ENCODE measurements around the gene CACNA2D4.

DNA sequence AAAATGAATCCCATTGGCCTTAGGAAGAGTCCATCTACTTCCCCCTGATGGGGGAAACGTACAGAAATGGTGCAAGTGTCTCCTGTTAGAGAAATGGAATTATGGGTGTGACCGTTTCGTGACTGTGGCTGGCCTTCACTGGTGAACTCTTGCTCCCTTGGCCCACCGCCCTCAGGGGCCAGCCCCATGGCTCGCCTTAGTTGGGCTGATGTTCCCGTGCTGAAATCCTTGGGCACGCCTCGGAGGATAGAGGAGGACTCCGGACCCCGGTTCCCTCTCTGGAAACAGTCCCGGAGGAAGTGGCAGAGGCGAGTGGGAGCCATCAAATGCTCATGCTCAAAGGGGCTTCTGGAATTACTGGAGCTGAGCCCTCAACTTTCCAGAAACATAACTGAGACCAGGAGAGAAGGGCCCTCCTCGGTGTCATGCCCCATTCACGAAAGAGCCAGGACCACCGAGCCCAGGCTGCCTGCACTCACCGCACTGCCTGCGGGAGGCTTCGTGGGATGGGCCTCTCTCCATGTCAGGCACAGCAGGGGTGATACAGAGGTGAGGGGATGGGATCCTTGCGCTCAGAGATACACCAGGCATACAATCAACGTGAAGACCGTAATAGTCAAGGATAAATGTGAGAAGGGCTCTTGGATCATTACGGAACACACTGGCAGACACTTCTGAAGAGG is 10.1 kb upstream of the CACNA2D4 start:
- TF ChIP-seq, protein P1, sequence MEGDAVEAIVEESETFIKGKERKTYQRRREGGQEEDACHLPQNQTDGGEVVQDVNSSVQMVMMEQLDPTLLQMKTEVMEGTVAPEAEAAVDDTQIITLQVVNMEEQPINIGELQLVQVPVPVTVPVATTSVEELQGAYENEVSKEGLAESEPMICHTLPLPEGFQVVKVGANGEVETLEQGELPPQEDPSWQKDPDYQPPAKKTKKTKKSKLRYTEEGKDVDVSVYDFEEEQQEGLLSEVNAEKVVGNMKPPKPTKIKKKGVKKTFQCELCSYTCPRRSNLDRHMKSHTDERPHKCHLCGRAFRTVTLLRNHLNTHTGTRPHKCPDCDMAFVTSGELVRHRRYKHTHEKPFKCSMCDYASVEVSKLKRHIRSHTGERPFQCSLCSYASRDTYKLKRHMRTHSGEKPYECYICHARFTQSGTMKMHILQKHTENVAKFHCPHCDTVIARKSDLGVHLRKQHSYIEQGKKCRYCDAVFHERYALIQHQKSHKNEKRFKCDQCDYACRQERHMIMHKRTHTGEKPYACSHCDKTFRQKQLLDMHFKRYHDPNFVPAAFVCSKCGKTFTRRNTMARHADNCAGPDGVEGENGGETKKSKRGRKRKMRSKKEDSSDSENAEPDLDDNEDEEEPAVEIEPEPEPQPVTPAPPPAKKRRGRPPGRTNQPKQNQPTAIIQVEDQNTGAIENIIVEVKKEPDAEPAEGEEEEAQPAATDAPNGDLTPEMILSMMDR (conservative IDR thresholded peaks at IDR 0.05; ENCODE audit: low read depth, low read length): no peak
- no peak for TF ChIP-seq EZH2 (IDR thresholded peaks at IDR 0.05; ENCODE audit: low read length, unreplicated experiment)
